GM18909 (cell line): ENCODE data around the gene SLC9A9.

Experiments used
- ATAC-seq: cut with Tn5 transposase; IDR thresholded peaks from one replicate; pipeline ENCODE4 v1.9.1; 2021; ENCODE audit warnings: mild to moderate bottlenecking; ENCODE audit not compliant: unreplicated experiment, poor library complexity

SLC9A9 gene

GRCh38 chr3:143351354-143351753, 496.9 kb downstream of the SLC9A9 start:
- no peak for ATAC-seq

GRCh38 chr3:143349455-143349854, 498.8 kb downstream of the SLC9A9 start:
- no peak for ATAC-seq

DNA sequence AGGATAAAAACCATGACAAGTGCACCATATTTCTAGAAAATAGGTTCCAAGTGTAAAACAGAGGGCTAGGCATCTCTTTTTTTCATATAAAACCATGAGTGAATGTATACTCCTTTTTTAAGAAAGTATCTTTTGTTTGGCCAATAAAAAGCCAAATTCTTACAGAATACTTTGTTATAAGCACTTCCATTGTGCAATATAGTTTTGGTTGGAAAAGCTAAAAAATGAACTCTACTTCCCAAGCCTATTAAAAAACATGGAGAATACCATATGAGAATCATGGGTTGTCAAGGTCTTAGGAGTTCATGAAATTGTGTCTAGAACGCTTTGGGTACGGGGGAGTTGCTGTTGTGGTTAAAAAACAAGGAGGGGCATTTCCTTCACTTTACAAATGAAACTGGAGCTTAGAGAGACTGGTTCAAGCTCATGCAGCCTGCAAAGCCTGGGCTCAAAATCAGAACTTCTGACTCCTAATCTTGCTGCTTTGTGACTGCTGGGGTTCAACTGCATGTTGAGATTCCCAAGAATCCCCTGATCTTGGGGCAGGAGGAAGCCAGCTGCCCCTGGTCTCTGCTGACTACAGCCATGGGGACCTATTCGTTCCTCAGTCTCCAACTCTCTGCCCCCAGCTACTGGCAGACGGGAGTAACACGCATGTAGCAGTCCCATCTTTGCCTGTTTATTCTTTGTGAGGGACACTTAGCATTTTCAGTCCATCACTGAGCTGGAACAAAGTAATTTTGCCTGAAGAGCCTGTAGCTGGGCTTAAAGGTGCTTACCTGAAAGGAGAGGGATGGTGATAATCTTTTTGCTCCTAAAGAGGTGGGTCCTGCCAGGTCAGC, 499.6 kb downstream of the SLC9A9 start:
- ATAC-seq = no peak

GRCh38 chr3:143344516-143345165, 503.6 kb downstream of the SLC9A9 start:
- ATAC-seq = no peak

GRCh38 chr3:143343944-143344343, 504.3 kb downstream of the SLC9A9 start:
- no peak for ATAC-seq

DNA sequence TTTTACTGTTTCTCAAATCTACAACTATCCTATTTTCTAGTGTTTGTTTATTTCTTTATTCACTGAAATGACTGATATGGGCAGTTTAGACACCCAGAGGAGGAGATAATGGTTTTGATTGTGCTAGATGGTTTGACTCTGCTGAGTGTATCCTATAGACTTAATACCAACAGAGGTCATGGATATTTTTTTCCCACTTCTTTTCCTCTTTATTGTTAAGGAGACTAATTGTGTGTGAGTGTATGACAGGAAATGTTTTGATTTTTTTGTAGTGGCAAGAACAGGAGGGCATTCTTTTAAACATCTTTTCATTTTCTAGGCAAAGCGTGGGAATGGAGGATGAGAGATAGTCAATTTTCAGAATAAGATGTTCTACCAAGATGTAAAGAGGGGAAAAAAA, 505.2 kb downstream of the SLC9A9 start:
- ATAC-seq = no peak

GRCh38 chr3:143339451-143339850, 508.8 kb downstream of the SLC9A9 start:
- no peak for ATAC-seq

- no peak for ATAC-seq
Measured at GRCh38 chr3:143337387-143337786, 510.9 kb downstream of the SLC9A9 start.

GRCh38 chr3:143334231-143334630, 514.0 kb downstream of the SLC9A9 start:
- no peak for ATAC-seq

- ATAC-seq = no peak
Measured at GRCh38 chr3:143333367-143333766, 514.9 kb downstream of the SLC9A9 start.

DNA sequence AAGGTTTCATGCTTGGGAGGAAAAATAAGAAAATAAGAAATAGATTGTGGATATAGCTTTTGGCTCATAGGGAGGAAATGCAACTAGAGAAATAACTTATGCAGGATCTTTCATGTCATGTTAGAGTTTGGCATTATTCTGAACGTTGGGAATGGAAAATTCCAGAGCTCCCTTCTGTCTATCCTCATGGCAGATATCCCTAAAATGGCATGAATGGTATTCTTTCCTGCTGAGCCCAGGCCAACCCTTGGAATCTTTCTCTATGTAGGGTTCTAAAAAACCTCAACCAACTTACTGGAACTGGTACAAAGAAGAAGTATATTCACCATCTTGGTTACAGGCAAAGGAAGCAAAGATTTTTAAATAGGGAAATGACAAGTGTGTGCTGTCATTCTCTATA, 516.2 kb downstream of the SLC9A9 start:
- ATAC-seq = no peak

DNA sequence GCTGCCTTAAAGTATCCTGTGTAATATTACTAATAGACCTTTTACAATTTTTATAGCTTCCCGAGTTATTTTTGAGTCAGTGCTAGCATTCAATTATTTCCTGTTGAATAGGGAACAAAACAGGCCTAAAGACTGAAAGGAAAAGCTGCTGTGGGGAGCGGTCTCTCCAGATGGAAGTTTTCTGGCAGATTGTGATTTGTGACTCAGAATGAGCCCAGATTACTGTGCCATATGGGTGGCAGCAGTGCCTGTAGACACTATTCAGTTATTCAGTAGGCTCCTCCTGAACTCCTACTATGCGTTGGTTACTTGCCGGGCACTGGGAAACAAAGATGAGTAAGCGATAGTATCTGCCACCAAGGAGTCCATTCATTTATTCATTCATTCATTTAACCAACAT, 516.9 kb downstream of the SLC9A9 start:
- ATAC-seq = no peak

GRCh38 chr3:143330296-143330868, 517.9 kb downstream of the SLC9A9 start:
- no peak for ATAC-seq

GRCh38 chr3:143329567-143330211, 518.6 kb downstream of the SLC9A9 start:
- no peak for ATAC-seq

- ATAC-seq = no peak
Measured at GRCh38 chr3:143328451-143328850, 519.8 kb downstream of the SLC9A9 start.

- no peak for ATAC-seq
Measured at GRCh38 chr3:143326983-143327778, 521.1 kb downstream of the SLC9A9 start.

- no peak for ATAC-seq
Measured at GRCh38 chr3:143321058-143321769, 527.1 kb downstream of the SLC9A9 start.

DNA sequence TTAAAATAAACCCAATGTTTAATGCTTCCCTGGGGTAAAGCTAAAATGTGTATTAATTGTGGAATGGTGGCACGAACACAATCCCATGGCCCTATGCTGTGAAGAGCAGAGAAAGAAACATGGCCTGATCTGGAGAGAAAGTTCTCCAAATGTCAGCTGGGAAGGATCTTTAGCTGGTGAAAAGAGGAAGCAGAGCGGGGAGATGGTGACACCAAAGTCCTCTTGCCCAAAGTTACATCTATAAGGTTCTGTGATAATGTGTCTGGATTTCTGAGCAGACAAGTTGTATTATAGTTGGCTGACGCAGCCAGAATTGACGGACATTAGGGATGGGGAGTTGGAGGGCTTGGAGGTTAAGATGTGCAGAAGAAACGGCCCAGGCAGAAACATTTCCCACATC, 532.5 kb downstream of the SLC9A9 start:
- no peak for ATAC-seq

DNA sequence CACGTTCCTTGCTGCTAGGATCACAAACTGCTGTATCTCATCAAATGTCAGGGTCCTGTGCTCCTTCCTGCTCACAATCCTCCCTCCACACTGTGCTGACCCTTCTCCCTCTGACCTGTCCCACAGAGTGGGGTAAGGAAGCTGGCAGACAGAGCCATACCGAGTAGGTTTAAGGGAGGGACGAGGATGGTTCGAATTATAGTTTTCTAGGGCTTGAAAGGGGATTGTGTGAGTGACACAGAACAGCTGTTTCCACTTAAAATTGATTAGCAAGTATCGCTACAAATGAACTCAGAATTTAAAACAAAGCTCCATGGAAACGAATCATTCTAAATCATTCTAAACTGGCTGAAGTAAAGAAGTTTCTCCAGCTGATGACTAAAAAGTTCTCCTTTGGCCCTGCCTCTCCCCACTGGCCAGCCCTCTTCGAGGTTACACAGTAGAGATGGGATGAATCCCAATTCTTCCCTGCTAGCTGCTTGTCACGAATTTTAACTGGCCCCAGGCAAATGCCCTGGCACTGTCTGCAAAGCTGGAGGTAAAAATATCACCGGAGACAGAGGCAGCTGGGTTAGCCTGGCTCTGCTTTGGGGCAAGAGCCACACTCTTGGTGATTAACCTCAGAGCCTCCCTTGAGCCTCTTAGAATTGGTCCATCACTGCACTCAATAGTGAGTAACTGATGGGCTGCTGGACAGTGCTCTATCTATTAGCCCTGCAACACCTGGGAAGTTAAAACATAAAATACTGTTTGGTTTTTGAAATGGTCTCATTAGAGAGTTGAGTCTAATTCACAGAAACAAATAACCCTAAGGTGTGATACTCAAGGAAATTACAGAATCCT, 533.8 kb downstream of the SLC9A9 start:
- ATAC-seq = no peak
